HepG2 (cell line): ENCODE results near the gene MDM4. TPM values are rescaled to one million over a fixed set of nuclear protein-coding genes. Genes with fewer than 3 reads are reported as not detected.

Experiments
- ATAC-seq: fragments of 200-7000 bp; cut with Tn5 transposase; 3 replicates; pipeline ENCODE4 v1.9.1; 2020; ENCODE audit warnings: mild to moderate bottlenecking, moderate library complexity
- BruUV-seq: library from RNA; stranded (reverse); fragments of 400-500 nt; replicated peaks from 2 replicates; lab custom pipeline; 2021; lab: Mats Ljungman, UMichigan
- CTCF ChIA-PET: fragments of 300-600 bp; formaldehyde crosslinking; extraction: SDS; loops from one replicate; lab custom pipeline; 2021; ENCODE audit warnings: low total read pairs, inconsistent platforms, low intra/inter-chr PET ratio; lab: Yijun Ruan, JAX
- POLR2A ChIA-PET: fragments of 350-600 bp; sonication (Branson Sonifier 250); formaldehyde crosslinking; loops from one replicate; lab custom pipeline; 2020; ENCODE audit warnings: antibody characterized with exemption, inconsistent platforms; lab: Yijun Ruan, JAX
- DNase-seq: peaks from one replicate; pipeline ENCODE4 v3.0.0-alpha.2; 2015; ENCODE audit warnings: low spot score
- FAIRE-seq: peaks from 3 replicates; lab custom pipeline; 2011; peaks lifted over from hg19 to GRCh38; lab: Jason Lieb, UNC
- H2AFZ ChIP-seq: one replicate; pipeline ENCODE4 v1.6.1; 2011; ENCODE audit warnings: low read length, inconsistent platforms
- H3K27ac ChIP-seq: fragments of 300-600 bp; 3 replicates; pipeline ENCODE4 v1.8.0; 2011; ENCODE audit warnings: mixed run types, mild to moderate bottlenecking, mixed read lengths, low read length, inconsistent platforms; ENCODE audit not compliant: insufficient read depth; ENCODE audit errors: extremely low read length
- H3K27me3 ChIP-seq, 2 experiments: fragments of 200-600 bp in 1 of 2; 2 replicates in 1 of 2; 3 replicates in 1 of 2; pipeline versions ENCODE4 v1.6.0 to v1.8.0; 2011; ENCODE audit warnings: low read length in 2 of 2, mild to moderate bottlenecking in 2 of 2, moderate library complexity in 2 of 2, inconsistent platforms in 1 of 2; ENCODE audit not compliant: insufficient read depth in 2 of 2, control insufficient read depth in 1 of 2
- H3K36me3 ChIP-seq, 2 experiments: fragments of 200-600 bp in 1 of 2; replicated peaks in 1 of 2; 2 replicates in 1 of 2; 3 replicates in 1 of 2; pipeline versions ENCODE4 v1.5.1 to v1.8.0; 2011; ENCODE audit warnings: low read length in 2 of 2, inconsistent platforms in 1 of 2; ENCODE audit not compliant: insufficient read depth in 2 of 2, control insufficient read depth in 1 of 2
- H3K4me1 ChIP-seq: 2 replicates; pipeline ENCODE4 v1.5.1; 2012; ENCODE audit warnings: low read length, inconsistent platforms; ENCODE audit not compliant: insufficient read depth
- H3K4me2 ChIP-seq: 2 replicates; pipeline ENCODE4 v1.6.0; 2011; ENCODE audit warnings: low read depth, low read length, inconsistent platforms
- H3K4me3 ChIP-seq, 3 experiments: fragments of 200-600 bp in 1 of 3; sonication (generic), shearing (Covaris generic) in 1 of 3; replicated peaks in 1 of 3; 2 replicates each; pipeline ENCODE4 v1.5.1; 2011 to 2016; ENCODE audit warnings: low read length in 3 of 3, inconsistent platforms in 2 of 3, low read depth in 2 of 3, mild to moderate bottlenecking in 2 of 3, control low read depth in 1 of 3, mixed read lengths in 1 of 3; ENCODE audit not compliant: insufficient read depth in 1 of 3
- H3K79me2 ChIP-seq: one replicate; pipeline ENCODE4 v1.6.1; 2011; ENCODE audit warnings: low read length, inconsistent platforms; ENCODE audit not compliant: insufficient read depth
- H3K9ac ChIP-seq: 2 replicates; pipeline ENCODE4 v1.6.0; 2011; ENCODE audit warnings: mild to moderate bottlenecking, low read depth, low read length, inconsistent platforms; ENCODE audit not compliant: insufficient read depth
- H3K9me3 ChIP-seq: 2 replicates; pipeline ENCODE4 v1.5.1; 2012; ENCODE audit warnings: mild to moderate bottlenecking, low read length
- H4K20me1 ChIP-seq: 2 replicates; pipeline ENCODE4 v1.6.0; 2011; ENCODE audit warnings: inconsistent platforms, mild to moderate bottlenecking, low read length, moderate library complexity; ENCODE audit not compliant: insufficient read depth
- CBX1 ChIP-seq: IDR thresholded peaks from one replicate; pipeline ENCODE4 v1.6.1; 2016; ENCODE audit warnings: antibody characterized with exemption, low read depth
- CREM ChIP-seq, 2 experiments: sonication (generic) in 1 of 2; formaldehyde crosslinking in 1 of 2; IDR thresholded peaks; 2 replicates each; pipeline versions ENCODE4 v1.4.0 to v1.6.1; 2016 to 2020; ENCODE audit warnings: antibody characterized with exemption in 1 of 2, mild to moderate bottlenecking in 1 of 2, missing genetic modification reagents in 1 of 2
- HOXA5 ChIP-seq: sonication (generic); formaldehyde crosslinking; IDR thresholded peaks from 2 replicates; pipeline ENCODE4 v1.4.0; 2020; ENCODE audit warnings: missing genetic modification reagents
- PHF5A ChIP-seq: IDR thresholded peaks from one replicate; pipeline ENCODE4 v1.6.1; 2018; ENCODE audit warnings: low read depth, missing genetic modification reagents; ENCODE audit not compliant: unreplicated experiment
- SNAPC2 ChIP-seq: sonication (generic); formaldehyde crosslinking; IDR thresholded peaks from 2 replicates; pipeline ENCODE4 v1.8.1; 2022; ENCODE audit warnings: mild to moderate bottlenecking, missing genetic modification reagents
- TBX2 ChIP-seq: sonication (generic); formaldehyde crosslinking; IDR thresholded peaks from 2 replicates; pipeline ENCODE4 v1.5.0; 2020; ENCODE audit warnings: missing genetic modification reagents, mild to moderate bottlenecking, borderline replicate concordance
- TCF7 ChIP-seq: sonication (generic); IDR thresholded peaks from 2 replicates; pipeline ENCODE4 v1.6.1; 2016; ENCODE audit warnings: antibody characterized with exemption, low read depth
- TFAP4 ChIP-seq: sonication (generic); IDR thresholded peaks from 2 replicates; pipeline ENCODE4 v1.6.1; 2016; ENCODE audit warnings: low read depth, borderline replicate concordance
- ZBTB10 ChIP-seq: sonication (generic); formaldehyde crosslinking; IDR thresholded peaks from 2 replicates; pipeline ENCODE4 v1.4.0; 2020; ENCODE audit warnings: missing genetic modification reagents, borderline replicate concordance
- ZNF205 ChIP-seq: IDR thresholded peaks from 2 replicates; pipeline ENCODE4 v1.6.1; 2018; ENCODE audit warnings: missing biosample characterization, missing genetic modification reagents
- ZNF543 ChIP-seq: sonication (generic); formaldehyde crosslinking; IDR thresholded peaks from 2 replicates; pipeline ENCODE4 v1.4.0; 2020; ENCODE audit warnings: mild to moderate bottlenecking, missing genetic modification reagents
- ZNF646 ChIP-seq: sonication (generic); formaldehyde crosslinking; IDR thresholded peaks from 2 replicates; pipeline ENCODE4 v1.9.0; 2021; ENCODE audit warnings: mild to moderate bottlenecking, missing genetic modification reagents
- WGBS: methylation state at CpG from one replicate; pipeline ENCODE4 v1.1.6; 2017; ENCODE audit warnings: low lambda C conversion rate; 5-methylcytosine and 5-hydroxymethylcytosine counted together
- in situ Hi-C: cut with HindIII; loops from 2 replicates; pipeline ENCODE4 v1.10.0; 2017; ENCODE audit warnings: low pct_unique_long_range_greater_than_20kb; ENCODE audit not compliant: extremely low pct_ligation_motif_present
- intact Hi-C: fragments of 100-400 bp; cut with micrococcal nuclease; formaldehyde crosslinking; loops from one replicate; pipeline ENCODE4 v1.10.0; 2022; ENCODE audit not compliant: unreplicated experiment
- polyA plus RNA-seq, 8 experiments: library from polyadenylated mRNA; depleted of rRNA in 3 of 8; stranded (reverse) in 7 of 8; unstranded in 1 of 8; fragments of >200 nt; fragmentation: Illumina TruSeq in 4 of 8; extraction: Trizol in 4 of 8; gene quantifications; 2 replicates each; pipeline versions ENCODE4 v1.2.1 to v1.2.3, GENCODE V29; 2011 to 2016; ENCODE audit warnings: low read depth in 4 of 8, missing spikeins in 1 of 8, mixed read lengths in 1 of 8; ENCODE audit not compliant: insufficient read depth in 1 of 8
- total RNA-seq, 5 experiments: library from RNA; depleted of rRNA; stranded (reverse); fragments of >200 nt; fragmentation: Illumina TruSeq; extraction: Trizol; gene quantifications; 2 replicates each; pipeline ENCODE4 v1.2.3, GENCODE V29; 2016; ENCODE audit warnings: low read depth in 1 of 5

Gene MDM4
- total and polyA plus RNA-seq, 2 of the 13 experiments (the other 11 are each of a cell fraction or from before 2014, with no cell fraction given) = 14.9 to 19.0 TPM

GRCh38 chr1:204493145-204493983, 22.8 kb upstream of the MDM4 start:
- Histone ChIP-seq H4K20me1 (no peaks in the 10 kb centered on the region), H3K79me2 (no peaks in the 10 kb centered on the region), H3K4me2 (peak overlapping the region; percentile 100), H3K4me1 (peaks cover 31% of the 10 kb centered on the region), H3K9ac (peak overlapping the region; percentile 83), H3K9me3 (no peaks in the 10 kb centered on the region), H3K27me3 (peaks cover 0 to 29% of the 10 kb centered on the region in 2 experiments; a peak in 4 of 5 replicates), H3K4me3 (peak overlapping the region; percentile 78 to 93 (median 90)), H3K27ac (peak overlapping the region; percentile 89), H2AFZ (no peak overlapping the region), H3K36me3 (no peaks in the 10 kb centered on the region)
- 19% methylated on average over 15 of the region's 15 CpGs for WGBS
- CTCF ChIA-PET = interaction anchor here (2.1 to 2.5 kb wide), 2 partner anchors 10 to 47 kb away, joined by 8 to 10 read pairs; no protein-coding TSS in a partner anchor
- TSS peak; percentile 40 for BruUV-seq
- ATAC-seq (peak; percentile 27; the same call in 2 of the 3 replicates), FAIRE-seq (peak; percentile 21), DNase-seq (peak; percentile 85)
- in situ Hi-C loops (no loop called here), intact Hi-C loops (no loop called here)
- POLR2A ChIA-PET = interaction anchor here (0.7 to 2.7 kb wide), 14 partner anchors 8 to 348 kb away, joined by 3 to 25 read pairs (median 6); partner anchors contain the start of gene MDM4
- TF ChIP-seq HOXA5 (CRISPR knock-in tag) (peak; percentile 6; the same call in 1 of the 2 replicates), PHF5A (CRISPR knock-in tag) (peak; percentile 43), ZNF543 (CRISPR knock-in tag) (0 out of 2 replicates have a peak, but pooled peaks have one; percentile 32), TFAP4 (no peak), SNAPC2 (0 out of 2 replicates have a peak, but pooled peaks have one; percentile 12), ZNF646 (CRISPR knock-in tag) (peak; percentile 67; the same call in 1 of the 2 replicates), ZBTB10 (CRISPR knock-in tag) (no peak), CREM (IDR thresholded peaks at IDR 0.05) (peak; percentile 33; the same call in 1 of the 2 replicates), CREM (CRISPR knock-in tag; IDR thresholded peaks at IDR 0.05) (no peak), CBX1 (no peak), ZNF205 (peak; percentile 99), TCF7 (peak; percentile 68), TBX2 (CRISPR knock-in tag) (peak; percentile 49; the same call in 1 of the 2 replicates)
